GM12891 (cell line): ENCODE data around the gene PRRC1.

Experiments
- PAX5 ChIP-seq: IDR thresholded peaks from 2 replicates; pipeline ENCODE4 v1.6.1; 2011; ENCODE audit warnings: low read length, moderate library complexity, mild to moderate bottlenecking; ENCODE audit not compliant: insufficient read depth, severe bottlenecking
- POLR2A ChIP-seq: IDR thresholded peaks from 2 replicates; pipeline ENCODE4 v1.6.1; 2011; ENCODE audit warnings: low read depth, low read length, control low read depth
- POLR2AphosphoS5 ChIP-seq: IDR thresholded peaks from 2 replicates; pipeline ENCODE4 v1.6.1; 2011; ENCODE audit warnings: low read depth, low read length, control low read depth
- POU2F2 ChIP-seq: IDR thresholded peaks from 2 replicates; pipeline ENCODE4 v1.6.1; 2011; ENCODE audit warnings: low read depth, mild to moderate bottlenecking, control low read depth, low read length, moderate library complexity
- SPI1 ChIP-seq: IDR thresholded peaks from 2 replicates; pipeline ENCODE4 v1.6.1; 2011; ENCODE audit warnings: low read depth, low read length, control low read depth
- TAF1 ChIP-seq: IDR thresholded peaks from 2 replicates; pipeline ENCODE4 v1.6.1; 2011; ENCODE audit warnings: low read depth, low read length, control low read depth

- TF ChIP-seq POLR2A (no peak), POLR2AphosphoS5 (no peak), TAF1 (no peak), SPI1 (no peak), PAX5 (no peak), POU2F2 (no peak)
Measured at GRCh38 chr5:127561254-127561653, 43.8 kb downstream of the PRRC1 start.
